Pancreas (tissue), 10 donors: ENCODE data around the gene DIP2C. TPM values are rescaled to one million over a fixed set of nuclear protein-coding genes. Genes with fewer than 3 reads are reported as not detected.

Experiments
- ATAC-seq, 4 donors: fragments of 200-7000 bp; cut with Tn5 transposase; one replicate each; pipeline versions ENCODE4 v1.8.0 to v1.9.1; 2020; ENCODE audit warnings: mild to moderate bottlenecking in 4 of 4, moderate library complexity in 4 of 4
- DNase-seq, 6 donors: peaks; one replicate each; pipeline ENCODE4 v3.0.0-alpha.2; 2020
- FAIRE-seq: peaks from 2 replicates; lab custom pipeline; 2012; peaks lifted over from hg19 to GRCh38; lab: Jason Lieb, UNC
- H3K27ac ChIP-seq, 4 donors: fragments of 200-600 bp; sonication (generic); 1 replicate in 3 of 4; 2 replicates in 1 of 4; pipeline versions ENCODE4 v1.5.0 to v1.8.0; 2020
- H3K27me3 ChIP-seq, 4 donors: fragments of 200-600 bp; one replicate each; pipeline ENCODE4 v1.8.0; 2021
- H3K36me3 ChIP-seq, 3 donors: fragments of 200-600 bp; sonication (generic) in 1 of 3; one replicate each; pipeline versions ENCODE4 v1.5.0 to v1.8.0; 2020 to 2021
- H3K4me1 ChIP-seq, 3 donors: fragments of 200-600 bp; one replicate each; pipeline ENCODE4 v1.8.0; 2021
- H3K4me3 ChIP-seq, 4 donors: fragments of 200-600 bp; sonication (generic) in 2 of 4; one replicate each; pipeline versions ENCODE4 v1.5.0 to v1.8.0; 2020 to 2021
- H3K9me3 ChIP-seq, 4 donors: fragments of 200-600 bp; one replicate each; pipeline ENCODE4 v1.8.0; 2021
- CTCF ChIP-seq, 4 donors: fragments of 200-600 bp; sonication (generic) in 3 of 4; IDR thresholded peaks; one replicate each; pipeline versions ENCODE4 v1.5.0 to v1.8.0; 2021; ENCODE audit warnings: antibody characterized with exemption in 4 of 4
- WGBS, 2 donors: extraction: QIAGEN DNeasy Blood & Tissue Kit; methylation state at CpG; one replicate each; pipeline ENCODE4 v1.1.7; 2013; 5-methylcytosine and 5-hydroxymethylcytosine counted together
- intact Hi-C, 3 donors: fragments of 100-400 bp; cut with DNase I; formaldehyde crosslinking; loops; one replicate each; pipeline versions ENCODE4 v1.11.1 to v1.14.2; 2022
- polyA plus RNA-seq, 2 donors: library from polyadenylated mRNA; stranded (reverse); fragments of 200-250 nt; gene quantifications; one replicate each; pipeline ENCODE4 v1.2.3, GENCODE V29; 2013
- total RNA-seq, 6 donors: library from RNA; stranded (reverse); fragmentation: NEBNext Ultra II Directional in 4 of 6; extraction: Animal tissue kit (Norgen Biotek cat#: 25700) in 4 of 6; gene quantifications; one replicate each; pipeline versions ENCODE4 v1.2.1 to v1.2.4, GENCODE V29; 2021 to 2023
- donor health status: healthy with polysubstance abuse.
- donor health status: DM: no; HTN: no; CAD: no; lungs with moderate emphysema.
- donor health status: DM: no; HTN: no; CAD: no.
- donor health status: control.
- donor health status: control.
- donor health status: Bipolar disorder and iron deficiency.
- donor health status: DM: yes; HTN: yes; CAD: no.
- donor health status: DM: no; HTN: no; CAD: no.
- donor health status: DM: no; HTN: no; CAD: no.
- donor health status: DM: yes; HTN: yes; CAD: no.

Gene DIP2C
- total and polyA plus RNA-seq, 8 donors: 4.3 to 11.8 (median 7.3) TPM

GRCh38 chr10:543131-543530 is 146.3 kb downstream of the DIP2C start:
- Histone ChIP-seq H3K36me3 (no peaks in the 10 kb centered on the region), H3K27me3 (no peaks in the 10 kb centered on the region), H3K4me3 (no peak overlapping the region), H3K27ac (no peak overlapping the region), H3K4me1 (peaks cover 0 to 8% (median 0%) of the 10 kb centered on the region in 3 donors), H3K9me3 (no peaks in the 10 kb centered on the region)
- no peak for TF ChIP-seq CTCF (IDR thresholded peaks at IDR 0.05)
- WGBS, 2 donors: 94 to 95% methylated on average over 13 of the region's 13 CpGs
- intact Hi-C loops: no loop called here
- DNase-seq (no peak), FAIRE-seq (no peak), ATAC-seq (no peak)

DNA sequence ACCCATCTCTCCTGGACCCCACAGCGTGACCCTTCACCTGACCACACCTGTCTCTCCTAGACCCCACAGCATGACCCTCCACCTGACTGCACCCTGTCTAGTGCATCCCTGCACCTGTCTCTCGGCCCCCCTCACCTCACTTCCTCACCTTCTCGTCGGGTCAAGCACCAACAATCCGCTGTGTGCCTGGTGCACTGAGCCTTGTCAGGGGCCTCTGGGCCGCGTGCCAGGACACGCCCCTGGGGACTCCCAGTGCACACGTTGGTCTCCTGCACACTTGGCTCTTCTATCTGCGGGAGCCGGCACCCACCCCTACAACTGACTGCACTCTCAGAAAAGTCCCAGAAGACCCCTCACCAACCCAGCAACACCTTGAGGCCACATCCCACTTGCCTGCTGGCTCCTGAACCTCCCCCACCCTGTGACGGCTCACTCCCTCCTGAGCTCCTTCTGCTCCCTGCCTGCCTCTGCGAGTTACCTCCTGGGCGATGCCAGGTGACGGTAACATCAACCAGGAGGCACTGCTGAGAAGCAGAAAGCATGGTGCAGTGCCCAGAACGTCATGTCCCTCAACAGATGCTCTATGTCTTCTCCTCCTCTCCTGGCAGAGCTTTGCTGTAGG is 147.6 kb downstream of the DIP2C start:
- DNase-seq (no peak), FAIRE-seq (no peak), ATAC-seq (peak in 3 of 4 donors; percentile 26 to 55 (median 27))
- 46 to 60% methylated on average over 16 of the region's 16 CpGs for WGBS, 2 donors
- TF ChIP-seq CTCF (IDR thresholded peaks at IDR 0.05): no peak
- intact Hi-C loops: no loop called here
- Histone ChIP-seq H3K4me3 (no peak overlapping the region), H3K4me1 (peaks cover 0 to 8% (median 0%) of the 10 kb centered on the region in 3 donors), H3K27me3 (no peaks in the 10 kb centered on the region), H3K36me3 (no peaks in the 10 kb centered on the region), H3K9me3 (no peaks in the 10 kb centered on the region), H3K27ac (no peak overlapping the region)

DNA sequence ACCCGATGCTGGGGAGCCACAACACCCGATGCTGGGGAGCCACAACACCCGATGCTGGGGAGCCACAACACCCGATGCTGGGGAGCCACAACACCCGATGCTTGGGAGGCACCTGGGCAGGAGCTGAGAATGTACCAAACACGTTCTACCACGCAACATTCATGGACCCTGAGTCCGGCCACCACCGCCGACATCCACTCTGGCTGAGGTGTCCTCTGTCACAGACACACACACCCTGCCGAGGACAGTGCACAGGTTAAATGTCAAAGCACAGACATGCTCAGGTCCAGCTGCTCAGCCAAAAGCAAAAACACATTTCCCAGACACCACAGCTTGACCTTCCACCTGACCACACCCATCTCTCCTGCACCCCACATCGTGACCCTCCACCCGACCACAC is 148.4 kb downstream of the DIP2C start:
- 91 to 94% methylated on average over 11 to 13 of the region's 13 CpGs for WGBS, 2 donors

GRCh38 chr10:538895-539294 is 150.6 kb downstream of the DIP2C start:
- no peak overlapping the region for H3K27ac ChIP-seq
- no peak for DNase-seq
- ATAC-seq: no peak
- H3K36me3 ChIP-seq: no peaks in the 10 kb centered on the region
- FAIRE-seq: no peak
- intact Hi-C loops: no loop called here
- TF ChIP-seq CTCF (IDR thresholded peaks at IDR 0.05): no peak
- H3K4me3 ChIP-seq: no peak overlapping the region
- WGBS, 2 donors: 84 to 89% methylated on average over 9 of the region's 9 CpGs
- H3K4me1 ChIP-seq: peaks cover 0 to 10% (median under 1%) of the 10 kb centered on the region in 3 donors
- no peaks in the 10 kb centered on the region for H3K9me3 ChIP-seq
- H3K27me3 ChIP-seq: no peaks in the 10 kb centered on the region

More for the DNA sequence above, 148.4 kb downstream of the DIP2C start:
- no peak for FAIRE-seq
- no peak for DNase-seq
- Histone ChIP-seq H3K4me3 (no peak overlapping the region), H3K36me3 (no peaks in the 10 kb centered on the region), H3K27me3 (no peaks in the 10 kb centered on the region), H3K4me1 (peaks cover 0 to 8% (median 0%) of the 10 kb centered on the region in 3 donors), H3K9me3 (no peaks in the 10 kb centered on the region), H3K27ac (no peak overlapping the region)
- intact Hi-C loops: no loop called here
- no peak for ATAC-seq
- no peak for TF ChIP-seq CTCF (IDR thresholded peaks at IDR 0.05)

DNA sequence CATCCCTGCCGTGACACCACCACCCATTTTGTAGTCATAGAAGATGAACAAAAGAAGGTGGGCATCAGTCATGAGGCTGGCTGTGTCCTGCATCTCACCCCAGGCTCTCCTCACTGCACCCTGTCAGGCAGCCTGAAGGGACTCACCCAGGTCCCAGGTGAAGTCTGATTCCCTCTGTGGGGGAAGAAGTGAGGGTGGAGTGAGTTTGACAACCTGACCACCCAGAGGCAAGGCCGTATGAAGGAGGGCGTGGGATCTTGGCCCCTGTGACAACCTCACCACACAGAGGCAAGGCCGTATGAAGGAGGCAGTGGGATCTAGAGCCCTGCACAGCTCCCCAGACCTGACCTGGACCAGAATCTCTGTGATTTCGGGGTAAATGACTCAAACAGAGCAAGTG is 152.5 kb downstream of the DIP2C start:
- FAIRE-seq (no peak), ATAC-seq (no peak), DNase-seq (no peak)
- Histone ChIP-seq H3K9me3 (no peaks in the 10 kb centered on the region), H3K27me3 (no peaks in the 10 kb centered on the region), H3K27ac (no peak overlapping the region), H3K4me1 (peaks cover 0 to 21% (median 9%) of the 10 kb centered on the region in 3 donors), H3K36me3 (no peaks in the 10 kb centered on the region), H3K4me3 (no peak overlapping the region)
- no peak for TF ChIP-seq CTCF (IDR thresholded peaks at IDR 0.05)
- WGBS, 2 donors: 85 to 88% methylated on average over 5 of the region's 5 CpGs
- intact Hi-C loops: no loop called here
